HL-60 (cell line): ENCODE measurements around the gene INSRR.

Source experiments
- POLR2AphosphoS5 ChIP-seq: IDR thresholded peaks from 2 replicates; pipeline ENCODE4 v1.6.1; 2012; ENCODE audit warnings: low read depth
- TF ChIP-seq, protein P1 (sequence below): IDR thresholded peaks from one replicate; pipeline ENCODE4 v1.5.1; 2011; ENCODE audit warnings: low read length, control low read depth, inconsistent platforms; ENCODE audit not compliant: insufficient read depth

DNA sequence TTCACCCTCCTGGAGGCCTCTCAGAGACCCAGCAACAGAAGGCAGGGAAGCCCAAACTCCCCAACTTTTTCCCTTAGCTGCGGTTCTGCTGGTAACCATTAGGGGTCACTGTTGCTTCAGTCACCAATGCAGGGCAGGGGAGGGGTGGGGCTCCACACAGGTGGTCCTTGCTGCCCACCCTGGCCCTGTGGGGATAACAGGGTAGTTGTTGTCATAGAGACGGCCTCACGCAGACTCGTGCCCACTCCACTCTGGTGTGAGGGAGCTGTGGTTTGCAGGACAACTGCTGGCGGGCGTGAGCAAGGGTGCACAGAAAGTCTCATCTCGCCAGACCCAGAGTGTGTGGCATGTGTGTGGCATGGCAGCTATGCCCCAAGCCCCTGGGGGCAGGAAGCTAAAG is 19.9 kb downstream of the INSRR start:
- TF ChIP-seq, protein P1, sequence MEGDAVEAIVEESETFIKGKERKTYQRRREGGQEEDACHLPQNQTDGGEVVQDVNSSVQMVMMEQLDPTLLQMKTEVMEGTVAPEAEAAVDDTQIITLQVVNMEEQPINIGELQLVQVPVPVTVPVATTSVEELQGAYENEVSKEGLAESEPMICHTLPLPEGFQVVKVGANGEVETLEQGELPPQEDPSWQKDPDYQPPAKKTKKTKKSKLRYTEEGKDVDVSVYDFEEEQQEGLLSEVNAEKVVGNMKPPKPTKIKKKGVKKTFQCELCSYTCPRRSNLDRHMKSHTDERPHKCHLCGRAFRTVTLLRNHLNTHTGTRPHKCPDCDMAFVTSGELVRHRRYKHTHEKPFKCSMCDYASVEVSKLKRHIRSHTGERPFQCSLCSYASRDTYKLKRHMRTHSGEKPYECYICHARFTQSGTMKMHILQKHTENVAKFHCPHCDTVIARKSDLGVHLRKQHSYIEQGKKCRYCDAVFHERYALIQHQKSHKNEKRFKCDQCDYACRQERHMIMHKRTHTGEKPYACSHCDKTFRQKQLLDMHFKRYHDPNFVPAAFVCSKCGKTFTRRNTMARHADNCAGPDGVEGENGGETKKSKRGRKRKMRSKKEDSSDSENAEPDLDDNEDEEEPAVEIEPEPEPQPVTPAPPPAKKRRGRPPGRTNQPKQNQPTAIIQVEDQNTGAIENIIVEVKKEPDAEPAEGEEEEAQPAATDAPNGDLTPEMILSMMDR, result peak; percentile 90
- TF ChIP-seq POLR2AphosphoS5, result no peak
